Hindlimb muscle (tissue), 1 donor: ENCODE measurements around the gene TMEM106A. TPM values are rescaled to one million over a fixed set of nuclear protein-coding genes. Genes with fewer than 3 reads are reported as not detected.
"Not testable (repeated sequence)": the region's sequence is repeated elsewhere in the genome, so short reads cannot be mapped to it uniquely, and the experiment has no call there.

Experiments
- DNase-seq: peaks from one replicate; pipeline ENCODE4 v3.0.0-alpha.2; 2013
- polyA plus RNA-seq: library from polyadenylated mRNA; unstranded; fragments of 120-200 nt; gene quantifications from one replicate; pipeline ENCODE4 v1.2.1, GENCODE V29; 2013; ENCODE audit not compliant: insufficient read length

The TMEM106A gene, protein sequence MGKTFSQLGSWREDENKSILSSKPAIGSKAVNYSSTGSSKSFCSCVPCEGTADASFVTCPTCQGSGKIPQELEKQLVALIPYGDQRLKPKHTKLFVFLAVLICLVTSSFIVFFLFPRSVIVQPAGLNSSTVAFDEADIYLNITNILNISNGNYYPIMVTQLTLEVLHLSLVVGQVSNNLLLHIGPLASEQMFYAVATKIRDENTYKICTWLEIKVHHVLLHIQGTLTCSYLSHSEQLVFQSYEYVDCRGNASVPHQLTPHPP
- 9.5 TPM for polyA plus RNA-seq

DNA sequence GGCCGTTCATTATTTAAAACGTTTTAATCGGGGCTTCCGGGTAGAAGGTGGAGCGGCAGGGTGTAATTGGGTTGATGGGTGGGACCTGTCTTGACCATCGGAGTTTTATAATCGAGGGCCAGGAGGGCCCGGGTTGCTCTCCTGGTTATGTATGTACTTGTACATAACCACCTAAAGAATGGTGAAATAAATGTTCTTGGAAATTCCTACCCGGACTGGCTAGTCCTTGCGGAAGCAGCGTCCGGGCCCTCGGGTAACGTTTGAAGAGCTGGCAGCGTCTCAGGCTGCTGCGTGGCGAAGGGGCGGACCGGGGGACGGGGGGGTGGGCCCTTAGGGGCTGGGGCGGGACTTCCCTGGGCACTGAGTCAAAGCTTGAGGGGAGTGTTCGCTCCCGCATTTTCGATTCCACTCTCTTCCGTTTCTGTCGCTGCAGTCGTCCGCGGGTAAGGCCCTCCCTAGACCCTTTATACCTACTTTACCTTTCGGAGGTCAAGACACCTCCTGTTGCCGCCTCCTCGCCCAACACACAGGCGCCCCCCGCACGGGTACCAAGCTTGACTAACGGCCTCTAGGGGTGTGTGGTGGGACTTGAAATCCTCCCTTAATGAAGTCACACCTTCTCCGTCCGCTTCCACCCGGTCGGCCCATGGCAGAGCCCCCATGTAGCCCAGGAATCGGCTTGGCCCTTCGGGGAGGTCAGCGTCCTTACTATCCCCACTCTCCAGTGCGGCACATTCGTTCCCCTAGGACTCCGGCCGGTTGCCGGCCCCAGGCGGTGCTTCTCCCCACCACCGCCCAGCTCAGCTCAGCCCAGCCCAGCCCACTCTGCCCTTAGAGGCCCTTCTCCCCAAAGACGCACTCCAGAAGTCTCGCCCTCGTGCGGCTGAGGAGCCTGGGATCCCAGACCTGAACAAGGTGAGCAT, at the start of gene TMEM106A:
TSS of gene TMEM106A (plus strand) at position 396 of the 923 bp plus-strand sequence. CDS start 1,167 bp downstream, outside the sequence.
- DNase-seq, result peak; percentile 91

DNA sequence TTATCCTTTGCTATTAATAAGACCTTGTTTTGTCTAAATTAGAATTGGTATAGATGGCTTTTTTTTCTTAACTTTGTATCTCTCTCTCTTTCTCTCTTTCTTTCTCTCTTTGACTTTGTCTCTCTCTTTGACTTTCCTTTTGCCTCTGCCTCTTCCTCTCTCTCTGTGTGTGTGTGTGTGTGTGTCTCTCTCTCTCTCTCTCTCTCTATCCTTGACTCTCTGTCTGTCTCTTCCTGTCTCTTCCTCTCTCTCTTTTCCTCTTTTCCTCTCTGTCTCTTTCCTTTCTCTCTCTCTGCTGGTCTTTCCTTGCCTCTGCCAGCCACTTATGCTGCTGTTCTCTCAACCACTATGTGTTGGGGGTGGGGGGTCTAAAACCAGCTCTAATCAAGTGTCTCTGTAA, 45.7 kb upstream of the TMEM106A start:
- DNase-seq, result not testable (repeated sequence)

DNA sequence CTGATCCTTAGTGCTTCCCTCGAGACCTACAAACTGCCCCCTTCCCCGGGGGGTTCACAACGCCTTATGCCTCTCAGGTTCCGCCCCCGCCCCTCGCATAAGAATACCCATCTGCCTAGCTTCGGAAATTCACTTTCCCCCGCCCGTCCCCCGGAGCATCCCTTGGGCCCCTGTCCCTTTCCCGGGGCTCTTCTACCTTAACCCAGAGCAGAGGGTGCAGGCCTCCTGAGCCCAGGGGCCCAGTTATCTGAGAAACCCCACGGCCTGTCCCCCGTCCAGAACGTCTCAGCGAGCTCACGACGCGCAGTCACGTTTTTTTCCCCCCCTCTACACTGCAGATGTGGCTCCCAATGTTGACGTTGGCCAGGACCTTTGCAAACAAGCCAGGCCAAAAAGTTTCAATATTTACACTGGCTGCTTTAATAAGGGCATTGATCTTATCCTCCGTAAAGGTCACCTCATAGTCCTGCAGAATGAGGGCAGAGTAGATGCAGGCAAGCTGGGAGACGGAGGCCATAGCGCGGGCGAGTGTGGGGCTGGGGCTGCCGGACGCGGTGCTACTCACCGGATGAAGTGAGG, 42.0 kb upstream of the TMEM106A start:
- DNase-seq, result no peak

DNA sequence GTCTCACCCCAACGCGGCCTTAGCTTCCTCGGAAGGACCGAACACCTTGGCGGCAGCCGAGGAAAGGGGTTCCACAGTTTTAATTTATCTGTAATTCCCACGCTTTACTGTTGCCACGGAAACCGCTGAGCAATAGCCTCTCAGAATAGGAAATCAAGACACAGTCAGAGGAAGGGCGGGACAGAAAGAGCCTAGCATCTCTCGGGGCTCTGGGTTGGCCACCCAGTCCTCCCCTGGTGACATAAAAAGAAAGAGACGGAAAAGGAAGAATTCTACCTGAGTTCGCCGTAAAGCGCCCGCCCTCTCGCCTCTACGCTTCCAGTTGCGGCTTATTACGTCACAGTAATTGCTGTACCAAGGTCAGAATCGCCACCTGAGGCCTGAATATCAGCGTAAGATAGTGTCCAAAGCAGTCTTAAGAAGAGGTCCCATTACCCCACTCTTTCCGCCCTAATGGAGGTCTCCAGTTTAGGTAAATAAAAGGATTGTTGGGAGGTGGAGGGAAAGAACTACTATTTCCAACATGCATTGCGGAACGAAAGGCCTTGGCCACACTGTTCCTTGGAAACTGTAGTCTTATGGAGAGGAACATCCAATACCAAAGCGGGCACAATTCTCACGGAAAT, 41.4 kb upstream of the TMEM106A start:
- DNase-seq, result peak; percentile 92

DNA sequence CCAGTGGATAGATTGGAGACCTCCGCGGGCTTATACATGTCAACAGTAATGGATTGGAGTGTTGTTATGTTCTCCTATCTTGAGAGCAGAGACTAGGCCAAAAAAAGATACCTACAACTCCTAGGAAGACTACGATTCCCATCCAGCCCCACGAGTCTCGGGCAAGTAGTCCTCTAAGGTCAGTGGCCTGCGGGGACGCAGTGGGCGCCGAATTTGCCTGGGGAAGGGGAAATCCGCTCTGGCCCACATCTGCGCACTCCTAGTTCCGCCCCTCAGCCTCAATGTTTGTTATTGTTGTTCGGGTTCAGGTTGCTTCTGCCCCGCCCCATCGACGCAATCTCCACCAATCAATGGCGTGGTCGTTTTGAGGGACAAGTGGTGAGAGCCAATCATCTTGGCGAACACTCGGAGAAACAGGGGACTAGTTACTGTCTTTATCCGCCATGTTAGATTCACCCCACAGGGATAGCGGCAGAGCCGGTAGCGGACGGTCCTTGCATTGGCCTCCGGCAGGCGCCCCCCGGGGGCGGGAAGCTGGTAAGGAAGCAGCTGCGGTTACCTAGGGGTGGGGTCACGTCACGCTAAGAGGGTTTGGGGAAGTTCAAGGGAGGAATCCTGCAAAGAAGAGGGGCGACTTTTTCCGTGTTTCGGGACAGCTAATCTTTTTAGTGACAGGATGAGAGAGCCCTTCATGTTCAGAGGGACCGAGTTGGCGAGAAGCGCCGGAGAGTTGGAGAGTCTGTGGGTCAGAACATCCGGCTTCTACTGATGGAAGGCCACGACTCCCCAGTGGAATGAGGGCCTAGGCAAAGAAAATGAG, 40.7 kb upstream of the TMEM106A start, which contains the start of gene NBR1:
TSS of gene NBR1 (plus strand) at position 449 of the 820 bp plus-strand sequence. CDS start 4,586 bp downstream, outside the sequence.
- peak; percentile 98 for DNase-seq

DNA sequence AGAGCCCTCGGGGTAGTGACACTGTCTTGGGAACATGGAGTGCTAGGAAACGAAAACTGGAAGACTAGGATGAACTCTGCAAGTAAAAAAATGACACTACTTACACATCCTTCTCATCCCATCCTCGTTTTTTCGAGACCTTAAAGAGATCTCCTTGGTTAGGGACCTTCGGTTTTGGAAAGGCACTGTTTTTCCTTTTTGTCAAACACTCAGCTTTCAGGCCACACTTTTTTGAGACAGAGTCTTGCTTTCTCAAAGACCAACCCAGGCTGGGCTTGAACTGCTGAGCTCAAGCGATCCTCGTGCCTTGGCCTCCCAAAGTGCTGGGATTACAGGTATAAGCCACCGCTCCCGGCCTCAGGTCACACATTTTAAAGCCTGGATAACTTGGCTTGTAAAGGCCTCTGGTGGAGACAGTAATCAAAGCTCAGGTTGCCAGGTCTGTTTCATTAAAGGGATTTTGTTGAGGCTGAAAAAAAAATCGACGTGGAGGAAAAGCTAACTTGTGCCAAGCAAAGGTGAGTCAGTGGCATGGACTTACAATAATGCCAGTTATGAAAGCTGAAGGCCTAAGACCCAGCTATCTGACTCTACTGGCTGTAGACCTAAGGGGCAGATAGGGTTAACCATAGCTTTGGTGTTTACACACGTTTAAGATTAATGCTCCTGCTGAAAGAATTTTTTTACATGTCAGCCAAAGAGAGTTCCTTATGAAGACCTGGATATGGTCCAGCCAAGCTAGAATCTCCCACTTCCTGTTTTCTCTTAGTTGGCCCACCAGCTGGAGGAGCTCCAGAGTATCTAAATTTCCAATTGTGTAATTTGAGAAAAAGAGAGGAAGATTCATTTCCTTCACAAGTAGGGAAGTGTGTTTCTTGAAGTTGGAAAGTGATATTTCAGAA, 39.8 kb upstream of the TMEM106A start:
- peak; percentile 71 for DNase-seq

DNA sequence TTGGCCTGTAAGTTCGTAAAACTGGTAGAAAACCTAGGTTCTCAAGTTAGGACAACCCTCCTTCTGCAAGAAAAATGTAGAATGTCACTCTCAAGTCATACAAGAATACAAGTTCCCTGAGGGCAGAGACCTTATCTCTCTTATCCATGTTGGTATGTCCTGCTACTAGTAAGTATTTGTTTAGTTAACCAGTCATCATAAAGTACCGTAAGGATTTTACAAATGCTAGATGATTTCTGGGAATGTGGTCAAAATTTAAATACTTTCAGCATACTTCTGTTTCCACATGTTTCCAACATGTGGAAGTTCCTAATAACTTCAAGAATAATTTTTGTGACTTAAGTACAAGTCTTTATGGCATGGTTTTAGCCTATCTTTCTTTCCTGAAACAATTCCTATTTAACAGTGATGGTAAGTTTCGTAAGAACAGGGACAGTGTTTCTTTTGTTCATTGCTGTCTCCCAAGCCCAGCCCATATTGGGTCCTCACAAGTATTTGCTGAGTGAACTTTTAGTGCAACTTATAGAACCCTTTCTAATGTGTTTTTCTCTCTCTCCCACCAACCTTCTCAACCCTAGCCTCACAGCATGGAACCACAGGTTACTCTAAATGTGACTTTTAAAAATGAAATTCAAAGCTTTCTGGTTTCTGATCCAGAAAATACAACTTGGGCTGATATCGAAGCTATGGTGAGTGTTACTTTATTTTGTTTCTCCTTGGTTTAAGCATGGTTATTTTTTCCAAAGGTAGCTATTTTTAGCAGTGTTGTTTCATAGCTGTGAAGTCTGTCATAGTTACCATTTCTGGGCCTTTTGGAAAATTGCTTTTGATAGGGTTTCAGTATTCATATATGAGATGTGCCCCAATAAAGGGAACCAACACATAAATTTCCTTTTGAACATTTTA, 36.2 kb upstream of the TMEM106A start:
- no peak for DNase-seq

DNA sequence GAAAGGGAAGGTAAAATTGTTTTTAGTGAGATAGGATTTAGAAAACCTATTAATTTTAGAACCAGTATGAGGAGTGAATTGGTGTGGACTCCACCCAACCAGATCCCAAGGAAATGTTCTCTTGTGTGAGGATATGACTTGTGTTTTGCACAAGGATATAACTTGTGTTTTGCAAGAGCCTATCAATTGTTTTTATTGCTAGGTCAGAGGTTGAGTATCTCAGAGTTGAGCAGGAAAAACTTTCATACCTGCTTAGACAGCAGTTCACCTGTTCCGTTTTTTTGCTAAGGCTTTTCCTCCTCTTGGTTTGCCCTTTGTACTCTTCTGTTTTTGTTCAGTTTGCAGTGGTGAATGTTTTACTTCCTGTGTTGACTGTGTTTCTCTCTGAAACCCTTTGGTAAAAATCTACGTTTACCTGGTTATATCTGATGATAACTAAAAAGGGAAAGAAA, 35.5 kb upstream of the TMEM106A start:
- no peak for DNase-seq

DNA sequence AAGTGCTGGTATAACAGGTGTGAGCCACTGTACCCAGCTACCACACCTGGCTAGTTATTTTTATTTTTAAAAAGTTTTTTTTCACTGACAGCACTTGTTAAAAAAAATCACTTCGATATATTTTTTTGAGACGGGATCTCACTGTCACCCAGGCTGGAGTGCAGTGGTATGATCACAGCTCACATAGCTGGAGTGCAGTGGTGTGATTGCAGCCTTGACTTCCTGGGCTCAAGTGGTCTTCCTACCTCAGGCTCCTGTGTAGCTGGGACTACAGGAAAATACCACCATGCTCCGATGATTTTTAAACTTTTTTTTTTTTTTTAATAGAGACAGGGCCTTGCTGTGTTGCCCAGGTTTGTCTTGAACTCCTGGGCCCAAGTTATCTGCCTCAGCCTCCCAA, 27.8 kb upstream of the TMEM106A start:
- DNase-seq, result no peak

DNA sequence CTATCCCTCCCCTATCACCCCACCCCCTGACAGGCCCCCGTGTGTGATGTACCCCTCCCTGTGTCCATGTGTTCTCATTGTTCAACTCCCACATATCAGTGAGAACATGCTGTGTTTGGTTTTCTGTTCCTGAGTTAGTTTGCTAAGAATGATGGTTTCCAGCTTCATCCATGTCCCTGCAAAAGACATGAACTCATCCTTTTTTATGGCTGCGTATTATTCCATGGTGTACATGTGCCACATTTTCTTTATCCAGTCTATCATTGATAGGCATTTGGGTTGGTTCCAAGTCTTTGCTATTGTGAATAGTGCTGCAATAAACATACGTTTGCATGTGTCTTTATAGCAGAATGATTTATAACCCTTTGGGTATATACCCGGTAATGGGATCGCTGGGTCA, 25.0 kb upstream of the TMEM106A start:
- DNase-seq, result not testable (repeated sequence)

DNA sequence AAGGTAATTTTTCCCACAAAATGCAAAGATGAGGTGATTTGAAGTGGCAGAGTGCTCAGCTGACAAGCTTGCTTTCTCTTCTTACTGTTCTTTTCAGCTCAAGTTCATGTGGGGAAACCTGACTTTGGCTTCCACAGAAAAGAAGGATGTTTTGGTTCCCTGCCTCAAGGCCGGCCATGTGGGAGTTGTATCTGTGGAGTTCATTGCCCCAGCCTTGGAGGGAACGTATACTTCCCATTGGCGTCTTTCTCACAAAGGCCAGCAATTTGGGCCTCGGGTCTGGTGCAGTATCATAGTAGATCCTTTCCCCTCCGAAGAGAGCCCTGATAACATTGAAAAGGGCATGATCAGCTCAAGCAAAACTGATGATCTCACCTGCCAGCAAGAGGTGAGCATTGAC, 18.4 kb upstream of the TMEM106A start:
- DNase-seq, result no peak

DNA sequence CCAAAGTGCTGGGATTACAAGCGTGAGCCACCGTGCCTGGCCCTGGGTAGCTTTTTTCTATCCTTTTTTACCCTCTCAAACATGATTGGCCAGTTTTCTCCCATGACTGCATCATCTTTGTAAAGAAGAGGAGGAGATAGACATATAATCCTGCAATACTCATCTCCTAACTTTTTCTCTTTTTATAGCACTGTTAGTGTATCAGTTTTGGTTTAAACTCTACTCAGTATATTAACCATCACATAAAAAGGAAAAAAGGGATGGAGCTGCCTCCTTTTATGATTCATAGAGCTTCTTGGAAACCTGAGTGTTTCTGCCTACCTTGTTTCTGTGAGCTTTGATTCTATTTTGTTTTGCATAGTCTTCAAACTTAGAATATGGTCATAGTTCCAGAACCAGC, 12.0 kb upstream of the TMEM106A start:
- no peak for DNase-seq

DNA sequence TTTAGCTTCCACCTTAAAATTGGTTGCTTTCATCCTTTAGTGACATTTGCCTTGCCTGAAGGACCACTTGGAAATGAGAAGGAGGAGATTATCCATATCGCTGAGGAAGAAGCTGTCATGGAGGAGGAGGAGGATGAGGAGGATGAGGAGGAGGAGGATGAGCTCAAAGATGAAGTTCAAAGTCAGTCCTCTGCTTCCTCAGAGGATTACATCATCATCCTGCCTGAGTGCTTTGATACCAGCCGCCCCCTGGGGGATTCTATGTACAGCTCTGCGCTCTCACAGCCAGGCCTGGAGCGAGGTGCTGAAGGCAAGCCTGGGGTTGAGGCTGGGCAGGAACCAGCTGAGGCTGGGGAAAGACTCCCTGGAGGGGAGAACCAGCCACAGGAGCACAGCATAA, 11.5 kb upstream of the TMEM106A start:
- no peak for DNase-seq

DNA sequence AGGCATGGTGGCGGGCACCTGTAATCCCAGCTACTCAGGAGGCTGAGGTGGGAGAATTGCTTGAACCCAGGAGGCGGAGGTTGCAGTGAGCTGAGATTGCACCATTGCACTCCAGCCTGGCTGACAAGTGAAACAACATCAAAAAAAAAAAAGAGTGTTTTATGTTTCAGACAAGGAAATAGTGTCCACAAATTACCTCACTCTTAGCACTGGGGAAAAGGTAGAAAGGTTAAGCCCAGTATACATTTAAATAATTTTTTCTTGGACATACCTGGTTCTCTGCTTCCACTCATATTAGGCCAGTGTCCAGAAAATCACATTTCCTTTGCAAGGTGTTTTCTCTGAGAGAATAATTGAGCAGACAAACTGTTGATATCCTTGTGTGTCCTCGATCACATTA, 8.7 kb upstream of the TMEM106A start:
- DNase-seq, result not testable (repeated sequence)

DNA sequence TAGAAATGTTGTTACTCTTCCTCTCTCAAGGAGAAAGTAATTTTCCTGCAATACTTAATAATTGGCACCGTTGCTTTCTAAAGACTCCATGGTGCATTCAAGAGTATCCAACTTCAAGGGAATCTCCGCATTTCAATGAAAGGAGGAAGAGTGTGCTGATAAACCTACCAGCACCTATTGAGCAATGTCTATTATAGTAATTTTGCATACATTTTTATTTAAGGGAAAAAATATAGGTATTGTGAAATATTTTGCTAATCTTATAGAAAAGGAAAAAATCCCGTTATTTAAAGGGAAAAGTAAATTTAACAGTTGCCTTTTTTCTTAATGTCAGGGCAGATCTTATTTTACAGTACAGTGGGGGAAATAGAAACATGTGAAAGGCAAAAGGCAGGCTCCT, 1.1 kb upstream of the TMEM106A start:
- DNase-seq, result no peak

DNA sequence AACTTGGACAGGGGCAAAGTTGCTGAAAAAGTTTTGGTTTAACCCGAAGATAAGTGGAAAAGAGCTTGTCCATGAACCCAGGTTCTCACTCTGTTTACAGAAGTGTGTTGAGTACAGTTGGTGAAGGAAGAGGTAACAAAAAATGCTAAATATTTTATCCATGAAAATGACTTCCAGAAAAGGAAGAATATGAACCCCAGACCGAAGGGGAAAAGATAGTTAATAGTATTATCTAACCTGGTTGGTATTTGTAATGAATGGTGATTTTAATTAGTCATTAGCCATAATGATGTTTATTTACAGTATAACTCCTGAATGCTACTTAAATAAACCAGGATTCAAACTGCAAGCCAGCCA, 574 bp upstream of the TMEM106A start:
- no peak for DNase-seq

DNA sequence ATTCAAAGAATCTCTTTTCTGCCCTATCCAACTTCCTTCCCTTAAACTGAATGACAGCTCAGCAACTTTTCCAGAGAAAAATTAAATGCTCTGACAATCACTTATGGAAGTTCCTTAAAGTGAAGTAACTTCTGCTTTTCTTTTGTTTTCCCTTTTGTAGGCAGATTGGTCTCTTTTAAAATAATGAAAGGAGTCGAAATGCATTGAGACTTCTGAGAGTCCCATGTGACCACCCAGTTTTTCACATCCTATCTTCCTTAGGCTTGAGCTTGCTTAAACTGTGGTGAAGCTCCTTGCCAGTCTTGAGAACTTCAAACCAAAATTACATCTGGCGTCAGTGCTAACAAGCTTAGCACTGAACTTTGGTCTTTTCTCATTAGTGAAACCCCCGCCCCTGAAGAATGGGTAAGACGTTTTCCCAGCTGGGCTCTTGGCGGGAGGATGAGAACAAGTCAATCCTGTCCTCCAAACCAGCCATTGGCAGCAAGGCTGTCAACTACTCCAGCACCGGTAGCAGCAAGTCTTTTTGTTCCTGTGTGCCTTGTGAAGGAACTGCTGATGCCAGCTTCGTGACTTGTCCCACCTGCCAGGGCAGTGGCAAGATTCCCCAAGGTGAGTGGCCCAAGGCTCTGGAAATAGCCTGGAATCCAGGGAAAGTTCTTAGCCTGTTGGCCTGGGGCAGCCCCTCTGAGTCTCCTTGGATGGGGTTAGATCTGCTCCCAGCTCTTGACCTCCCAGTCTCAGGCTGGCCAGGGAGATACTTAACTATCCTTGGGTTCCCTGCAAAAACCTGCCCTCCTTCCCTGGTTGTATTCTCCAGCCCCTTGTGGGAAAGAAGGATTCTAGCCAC, 1.2 kb downstream of the TMEM106A start:
- no peak for DNase-seq

DNA sequence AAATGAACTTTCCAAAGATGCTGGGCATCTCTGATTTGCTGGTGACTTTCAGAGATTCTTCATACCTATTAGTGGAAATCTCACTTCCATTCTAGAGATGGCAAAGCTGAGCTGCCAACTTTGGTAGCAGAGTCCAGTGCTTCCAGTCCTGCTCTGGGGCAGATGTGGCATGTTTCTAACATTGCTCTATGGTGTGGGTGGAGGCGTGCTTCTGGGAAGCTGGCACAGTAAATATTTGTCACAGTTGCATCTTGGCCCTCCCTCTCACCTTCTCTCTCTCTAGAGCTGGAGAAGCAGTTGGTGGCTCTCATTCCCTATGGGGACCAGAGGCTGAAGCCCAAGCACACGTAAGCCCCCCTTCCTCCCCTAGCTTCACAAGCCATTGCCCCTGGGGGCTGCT, 1.9 kb downstream of the TMEM106A start:
- DNase-seq, result no peak

DNA sequence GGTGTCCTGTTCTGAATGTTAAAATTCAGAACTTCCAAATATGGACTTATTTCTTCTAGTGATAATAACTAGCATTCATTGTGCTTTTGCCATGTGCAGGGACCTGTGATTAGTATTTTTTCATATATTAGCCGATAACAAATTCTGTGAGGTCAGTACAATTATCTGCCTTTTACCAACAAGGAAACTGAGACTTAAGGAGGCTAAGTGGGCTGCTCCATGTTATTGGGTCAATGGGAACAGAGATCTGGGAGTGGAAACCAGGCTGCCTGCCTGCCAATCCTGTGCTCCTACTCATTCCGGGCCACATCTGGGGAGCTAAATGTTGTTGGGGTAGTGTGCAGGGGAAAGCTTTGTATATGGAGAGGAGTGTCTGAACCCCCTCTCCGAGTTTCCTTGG, 3.7 kb downstream of the TMEM106A start:
- no peak for DNase-seq
